K562 (cell line): ENCODE measurements around the gene C2orf92. TPM values are rescaled to one million over a fixed set of nuclear protein-coding genes. Genes with fewer than 3 reads are reported as not detected.

Experiments
- ATF7 ChIP-seq: fragments of 450-650 bp; IDR thresholded peaks from 2 replicates; pipeline ENCODE4 v1.7.1; 2014; ENCODE audit warnings: mild to moderate bottlenecking, moderate library complexity
- CBFA2T3 ChIP-seq: fragments of 450-650 bp; IDR thresholded peaks from 2 replicates; pipeline ENCODE4 v1.6.1; 2017
- CXXC5 ChIP-seq: fragments of 250-450 bp; sonication (Bioruptor Pico); IDR thresholded peaks from 2 replicates; pipeline ENCODE4 v1.8.0; 2022; ENCODE audit warnings: inconsistent platforms, mild to moderate bottlenecking, moderate library complexity
- PML ChIP-seq: IDR thresholded peaks from 2 replicates; pipeline ENCODE4 v1.6.1; 2012; ENCODE audit warnings: low read length, inconsistent platforms
- ZEB2 ChIP-seq: fragments of 450-650 bp; IDR thresholded peaks from 2 replicates; pipeline ENCODE4 v1.6.1; 2016
- polyA plus RNA-seq, 8 experiments: library from polyadenylated mRNA; depleted of rRNA in 4 of 8; stranded (reverse) in 5 of 8; unstranded in 3 of 8; fragments of >200 nt; fragmentation: Nextera tagmentation in 2 of 8; fragmentation: Illumina TruSeq in 1 of 8; extraction: Ambion mirVana in 2 of 8; extraction: Trizol in 1 of 8; gene quantifications; 2 replicates each; pipeline versions ENCODE4 v1.2.1 to v1.2.3, GENCODE V29; 2011 to 2014; ENCODE audit warnings: inconsistent platforms in 1 of 8, missing spikeins in 1 of 8
- total RNA-seq, 7 experiments: library from RNA; depleted of rRNA in 6 of 7; stranded (reverse); fragments of >200 nt in 6 of 7; fragmentation: Illumina TruSeq in 2 of 7; extraction: Trizol in 2 of 7; gene quantifications; 2 replicates each; pipeline versions ENCODE4 v1.2.1 to v1.2.3, GENCODE V29; 2011 to 2021; ENCODE audit warnings: low replicate concordance in 1 of 7
- TF ChIP-seq, protein P1 (sequence below), 3 experiments: fragments of 200-800 bp in 1 of 3; fragments of 250-450 bp in 1 of 3; fragments of 450-650 bp in 1 of 3; sonication (Bioruptor Pico) in 1 of 3; sonication (Bioruptor generic) in 1 of 3; formaldehyde crosslinking in 1 of 3; IDR thresholded peaks; 2 replicates each; pipeline versions ENCODE4 v1.6.1 to v1.8.0; 2016 to 2022; ENCODE audit warnings: mild to moderate bottlenecking in 2 of 3, missing genetic modification characterization in 2 of 3, missing compliant biosample characterization in 1 of 3, moderate library complexity in 1 of 3
- TF ChIP-seq, protein P2 (sequence below): sonication (generic); formaldehyde crosslinking; IDR thresholded peaks from 2 replicates; pipeline ENCODE4 v1.8.1; 2023; ENCODE audit warnings: mild to moderate bottlenecking, missing genetic modification reagents
- TF ChIP-seq, protein P3 (sequence below): fragments of 450-650 bp; IDR thresholded peaks from 2 replicates; pipeline ENCODE4 v1.6.1; 2016
- TF ChIP-seq, protein P4 (sequence below), 2 experiments: IDR thresholded peaks; 2 replicates each; pipeline ENCODE4 v1.6.1; 2012; ENCODE audit warnings: improper control_type of control experiment in 2 of 2, low read depth in 2 of 2, low read length in 2 of 2, borderline replicate concordance in 1 of 2

Gene C2orf92
- total and polyA plus RNA-seq, 9 of the 15 experiments (the other 6 are each of a cell fraction or from before 2014, with no cell fraction given) = 0.65 to 6.8 (median 3.6) TPM

DNA sequence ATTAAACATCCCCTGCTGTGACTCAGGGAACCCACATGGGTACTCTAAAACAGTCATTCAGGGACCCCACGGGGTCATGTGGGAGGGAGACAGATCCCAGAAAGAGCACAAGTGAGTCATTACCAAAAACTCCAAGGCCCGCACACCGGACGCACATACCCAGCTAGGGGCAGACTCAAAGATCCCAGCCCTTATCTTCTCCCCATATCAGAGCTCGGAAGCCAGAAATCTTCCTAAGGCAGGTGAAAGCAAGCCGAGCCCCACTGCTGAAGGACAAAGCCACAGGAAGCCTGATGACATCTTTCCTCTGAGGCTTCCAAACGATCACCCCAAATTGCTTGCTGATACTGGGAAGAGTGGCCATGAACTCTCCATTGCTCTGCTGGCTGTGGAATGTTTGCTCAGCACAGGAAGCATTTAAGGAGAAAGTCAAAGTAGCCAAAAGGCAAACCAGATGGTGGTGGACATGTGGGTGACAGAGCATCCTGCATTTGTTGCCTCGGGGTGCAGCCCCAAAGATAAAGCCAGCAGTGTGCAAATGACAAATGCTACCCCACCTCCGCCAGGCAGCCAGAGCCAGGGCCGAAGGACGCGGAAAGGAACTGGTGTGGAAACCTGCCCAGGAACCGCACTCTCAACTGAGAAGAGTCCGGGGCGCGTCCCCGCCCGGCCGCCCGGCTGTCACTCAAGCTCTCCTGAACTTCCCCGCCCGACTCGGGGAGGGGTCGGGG is 6.5 kb upstream of the C2orf92 start (continued):
- TF ChIP-seq, protein P1, sequence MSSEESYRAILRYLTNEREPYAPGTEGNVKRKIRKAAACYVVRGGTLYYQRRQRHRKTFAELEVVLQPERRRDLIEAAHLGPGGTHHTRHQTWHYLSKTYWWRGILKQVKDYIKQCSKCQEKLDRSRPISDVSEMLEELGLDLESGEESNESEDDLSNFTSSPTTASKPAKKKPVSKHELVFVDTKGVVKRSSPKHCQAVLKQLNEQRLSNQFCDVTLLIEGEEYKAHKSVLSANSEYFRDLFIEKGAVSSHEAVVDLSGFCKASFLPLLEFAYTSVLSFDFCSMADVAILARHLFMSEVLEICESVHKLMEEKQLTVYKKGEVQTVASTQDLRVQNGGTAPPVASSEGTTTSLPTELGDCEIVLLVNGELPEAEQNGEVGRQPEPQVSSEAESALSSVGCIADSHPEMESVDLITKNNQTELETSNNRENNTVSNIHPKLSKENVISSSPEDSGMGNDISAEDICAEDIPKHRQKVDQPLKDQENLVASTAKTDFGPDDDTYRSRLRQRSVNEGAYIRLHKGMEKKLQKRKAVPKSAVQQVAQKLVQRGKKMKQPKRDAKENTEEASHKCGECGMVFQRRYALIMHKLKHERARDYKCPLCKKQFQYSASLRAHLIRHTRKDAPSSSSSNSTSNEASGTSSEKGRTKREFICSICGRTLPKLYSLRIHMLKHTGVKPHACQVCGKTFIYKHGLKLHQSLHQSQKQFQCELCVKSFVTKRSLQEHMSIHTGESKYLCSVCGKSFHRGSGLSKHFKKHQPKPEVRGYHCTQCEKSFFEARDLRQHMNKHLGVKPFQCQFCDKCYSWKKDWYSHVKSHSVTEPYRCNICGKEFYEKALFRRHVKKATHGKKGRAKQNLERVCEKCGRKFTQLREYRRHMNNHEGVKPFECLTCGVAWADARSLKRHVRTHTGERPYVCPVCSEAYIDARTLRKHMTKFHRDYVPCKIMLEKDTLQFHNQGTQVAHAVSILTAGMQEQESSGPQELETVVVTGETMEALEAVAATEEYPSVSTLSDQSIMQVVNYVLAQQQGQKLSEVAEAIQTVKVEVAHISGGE (CRISPR knock-in tag; IDR thresholded peaks at IDR 0.05) = peak in 1 of 3 experiments; percentile 91; a peak in 2 of 6 replicates
- TF ChIP-seq PML (peak; percentile 52; the same call in 1 of the 2 replicates), CXXC5 (peak; percentile 4; the same call in 1 of the 2 replicates), ZEB2 (peak; percentile 80; the same call in 1 of the 2 replicates), ATF7 (peak; percentile 42; the same call in 1 of the 2 replicates), CBFA2T3 (0 out of 2 replicates have a peak, but pooled peaks have one; percentile 29)
- TF ChIP-seq, protein P2, sequence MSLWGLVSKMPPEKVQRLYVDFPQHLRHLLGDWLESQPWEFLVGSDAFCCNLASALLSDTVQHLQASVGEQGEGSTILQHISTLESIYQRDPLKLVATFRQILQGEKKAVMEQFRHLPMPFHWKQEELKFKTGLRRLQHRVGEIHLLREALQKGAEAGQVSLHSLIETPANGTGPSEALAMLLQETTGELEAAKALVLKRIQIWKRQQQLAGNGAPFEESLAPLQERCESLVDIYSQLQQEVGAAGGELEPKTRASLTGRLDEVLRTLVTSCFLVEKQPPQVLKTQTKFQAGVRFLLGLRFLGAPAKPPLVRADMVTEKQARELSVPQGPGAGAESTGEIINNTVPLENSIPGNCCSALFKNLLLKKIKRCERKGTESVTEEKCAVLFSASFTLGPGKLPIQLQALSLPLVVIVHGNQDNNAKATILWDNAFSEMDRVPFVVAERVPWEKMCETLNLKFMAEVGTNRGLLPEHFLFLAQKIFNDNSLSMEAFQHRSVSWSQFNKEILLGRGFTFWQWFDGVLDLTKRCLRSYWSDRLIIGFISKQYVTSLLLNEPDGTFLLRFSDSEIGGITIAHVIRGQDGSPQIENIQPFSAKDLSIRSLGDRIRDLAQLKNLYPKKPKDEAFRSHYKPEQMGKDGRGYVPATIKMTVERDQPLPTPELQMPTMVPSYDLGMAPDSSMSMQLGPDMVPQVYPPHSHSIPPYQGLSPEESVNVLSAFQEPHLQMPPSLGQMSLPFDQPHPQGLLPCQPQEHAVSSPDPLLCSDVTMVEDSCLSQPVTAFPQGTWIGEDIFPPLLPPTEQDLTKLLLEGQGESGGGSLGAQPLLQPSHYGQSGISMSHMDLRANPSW (CRISPR knock-in tag) = 0 out of 2 replicates have a peak, but pooled peaks have one; percentile 50
- TF ChIP-seq, protein P3, sequence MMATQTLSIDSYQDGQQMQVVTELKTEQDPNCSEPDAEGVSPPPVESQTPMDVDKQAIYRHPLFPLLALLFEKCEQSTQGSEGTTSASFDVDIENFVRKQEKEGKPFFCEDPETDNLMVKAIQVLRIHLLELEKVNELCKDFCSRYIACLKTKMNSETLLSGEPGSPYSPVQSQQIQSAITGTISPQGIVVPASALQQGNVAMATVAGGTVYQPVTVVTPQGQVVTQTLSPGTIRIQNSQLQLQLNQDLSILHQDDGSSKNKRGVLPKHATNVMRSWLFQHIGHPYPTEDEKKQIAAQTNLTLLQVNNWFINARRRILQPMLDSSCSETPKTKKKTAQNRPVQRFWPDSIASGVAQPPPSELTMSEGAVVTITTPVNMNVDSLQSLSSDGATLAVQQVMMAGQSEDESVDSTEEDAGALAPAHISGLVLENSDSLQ = peak; percentile 98
- TF ChIP-seq, protein P4, sequence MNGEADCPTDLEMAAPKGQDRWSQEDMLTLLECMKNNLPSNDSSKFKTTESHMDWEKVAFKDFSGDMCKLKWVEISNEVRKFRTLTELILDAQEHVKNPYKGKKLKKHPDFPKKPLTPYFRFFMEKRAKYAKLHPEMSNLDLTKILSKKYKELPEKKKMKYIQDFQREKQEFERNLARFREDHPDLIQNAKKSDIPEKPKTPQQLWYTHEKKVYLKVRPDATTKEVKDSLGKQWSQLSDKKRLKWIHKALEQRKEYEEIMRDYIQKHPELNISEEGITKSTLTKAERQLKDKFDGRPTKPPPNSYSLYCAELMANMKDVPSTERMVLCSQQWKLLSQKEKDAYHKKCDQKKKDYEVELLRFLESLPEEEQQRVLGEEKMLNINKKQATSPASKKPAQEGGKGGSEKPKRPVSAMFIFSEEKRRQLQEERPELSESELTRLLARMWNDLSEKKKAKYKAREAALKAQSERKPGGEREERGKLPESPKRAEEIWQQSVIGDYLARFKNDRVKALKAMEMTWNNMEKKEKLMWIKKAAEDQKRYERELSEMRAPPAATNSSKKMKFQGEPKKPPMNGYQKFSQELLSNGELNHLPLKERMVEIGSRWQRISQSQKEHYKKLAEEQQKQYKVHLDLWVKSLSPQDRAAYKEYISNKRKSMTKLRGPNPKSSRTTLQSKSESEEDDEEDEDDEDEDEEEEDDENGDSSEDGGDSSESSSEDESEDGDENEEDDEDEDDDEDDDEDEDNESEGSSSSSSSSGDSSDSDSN (IDR thresholded peaks at IDR 0.05; ENCODE audit: borderline replicate concordance in 1 of 2, low read depth in 2 of 2, low read length in 2 of 2) = peak; percentile 10 to 26; a peak in 1 of 4 replicates
